AG09309 (cell line): ENCODE results near the gene MON1A.
"Not testable (repeated sequence)": the region's sequence is repeated elsewhere in the genome, so short reads cannot be mapped to it uniquely, and the experiment has no call there.

Experiments
- DNase-seq: peaks from one replicate; pipeline ENCODE4 v3.0.0-alpha.2; 2010; ENCODE audit warnings: low read depth
- H3K4me3 ChIP-seq: 2 replicates; pipeline ENCODE4 v1.5.1; 2011; ENCODE audit warnings: mild to moderate bottlenecking, low read depth, low read length, moderate library complexity; ENCODE audit not compliant: control insufficient read depth
- CTCF ChIP-seq: IDR thresholded peaks from 2 replicates; pipeline ENCODE4 v1.5.1; 2011; ENCODE audit warnings: mild to moderate bottlenecking, low read depth, low read length, inconsistent platforms; ENCODE audit not compliant: insufficient read depth, control insufficient read depth; ENCODE audit errors: missing control alignments

MON1A gene

DNA sequence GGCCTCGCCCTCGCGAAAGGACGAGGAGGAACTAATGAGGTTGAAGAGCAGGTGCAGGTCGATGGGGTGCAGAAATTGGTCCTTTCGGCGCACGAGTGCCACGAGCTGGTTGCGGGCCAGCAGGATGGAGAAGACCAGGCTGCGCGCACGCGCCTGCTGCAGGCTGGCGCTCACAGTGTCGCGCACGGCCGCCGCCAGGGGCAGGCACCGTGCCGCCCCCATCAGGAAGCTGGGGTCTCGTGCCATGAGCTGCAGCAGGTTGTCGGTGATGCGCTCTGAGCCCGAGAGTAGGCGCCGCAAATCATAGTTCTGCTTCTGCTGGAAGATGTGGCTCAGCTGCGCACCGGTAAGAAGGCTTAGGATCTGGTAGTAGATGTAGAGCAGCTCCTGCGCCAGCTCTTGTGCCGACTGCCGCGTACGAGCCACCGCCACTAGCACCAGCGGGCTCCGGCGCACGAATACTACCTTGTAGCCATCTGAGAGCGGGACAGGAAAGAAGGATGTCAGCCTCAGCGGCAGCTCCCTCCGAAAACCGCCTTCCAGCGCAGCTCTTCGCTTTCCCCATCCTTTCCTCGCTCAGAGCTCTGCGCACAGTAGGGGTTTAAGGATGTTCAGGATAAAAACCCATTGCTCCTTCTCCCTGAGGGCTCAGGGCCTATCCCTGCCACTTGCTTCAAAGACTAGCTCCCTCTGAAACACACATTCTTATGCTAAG, 19.0 kb downstream of the MON1A start:
- no peak for DNase-seq
- TF ChIP-seq CTCF: no peak
- H3K4me3 ChIP-seq: no peak overlapping the region

- no peak overlapping the region for H3K4me3 ChIP-seq
- no peak for TF ChIP-seq CTCF
- DNase-seq: no peak
Observed at GRCh38 chr3:49908373-49909199, 21.0 kb downstream of the MON1A start.

GRCh38 chr3:49906073-49906743, 23.4 kb downstream of the MON1A start:
- DNase-seq: no peak
- H3K4me3 ChIP-seq: peak overlapping the region; percentile 31
- peak; percentile 69 for TF ChIP-seq CTCF

DNA sequence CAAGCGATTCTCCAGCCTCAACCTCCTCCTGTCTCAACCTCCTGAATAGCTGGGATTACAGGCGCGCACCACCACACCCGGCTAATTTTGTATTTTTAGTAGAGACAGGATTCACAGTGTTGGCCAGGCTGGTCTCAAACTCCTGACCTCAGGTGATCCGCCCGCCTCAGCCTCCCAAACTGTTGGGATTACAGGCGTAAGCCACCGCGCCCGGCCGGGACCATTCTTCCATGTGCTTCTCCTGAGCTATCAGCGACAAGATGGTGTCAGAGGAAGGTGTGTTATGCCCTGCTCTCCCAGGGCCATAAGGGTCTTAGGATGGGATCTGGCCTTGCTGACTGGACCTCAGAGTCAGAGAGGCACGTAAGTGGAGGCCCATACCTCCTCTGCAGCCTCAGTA, 25.2 kb downstream of the MON1A start:
- not testable (repeated sequence) for DNase-seq, H3K4me3 ChIP-seq

- DNase-seq: no peak
- no peak within 1 kb of the TSS for H3K4me3 ChIP-seq
- no peak for TF ChIP-seq CTCF
Observed at GRCh38 chr3:49903451-49904424, 25.9 kb downstream of the MON1A start, which contains the start of gene MST1R. MST1R (minus strand) TSS chr3:49903873; CDS start chr3:49903609, 264 bp downstream.

DNA sequence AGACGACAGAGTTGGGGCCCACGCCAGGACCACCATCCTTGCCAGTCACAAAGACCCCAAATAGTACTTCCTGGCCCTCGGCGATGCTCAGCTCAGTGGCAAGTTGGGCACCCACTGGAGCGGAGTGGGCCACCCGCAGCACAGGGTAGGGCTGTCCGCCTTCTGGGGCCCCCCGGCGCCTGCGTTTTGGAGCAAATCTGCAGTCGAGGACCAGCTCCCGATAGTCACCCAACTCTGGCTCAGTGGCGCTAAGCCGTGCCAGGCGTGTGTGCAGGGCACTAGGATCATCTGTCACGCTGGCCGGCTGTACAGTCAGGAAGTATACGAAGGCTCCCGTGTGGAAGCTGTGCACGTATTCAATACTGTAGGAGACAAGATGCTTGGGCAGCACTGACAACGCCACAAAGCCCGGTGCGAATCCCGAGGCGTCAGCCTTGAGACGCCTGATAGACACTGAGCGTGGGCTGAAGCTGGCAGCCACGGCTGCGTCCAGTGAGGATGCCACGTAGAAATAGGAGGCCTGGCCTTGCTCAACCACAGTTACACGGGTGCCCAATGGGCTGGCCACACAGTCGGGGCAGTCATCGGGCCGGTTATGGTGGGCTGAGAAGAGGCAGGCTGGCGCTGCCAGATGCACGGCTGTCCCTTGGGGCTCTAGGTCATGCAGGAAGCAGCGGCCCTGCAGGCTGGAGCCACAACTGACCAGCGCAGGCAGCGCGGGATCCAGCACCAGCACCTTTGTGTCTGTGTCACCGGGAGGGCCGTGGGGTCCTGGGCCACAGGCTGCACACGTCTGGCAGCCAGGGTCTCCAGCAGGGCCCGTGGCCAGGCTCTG, 26.9 kb downstream of the MON1A start:
- H3K4me3 ChIP-seq: no peak overlapping the region
- DNase-seq: no peak
- TF ChIP-seq CTCF: no peak
